Prostate gland (tissue), 2 donors: ENCODE results near the gene CEACAM16.

Source experiments
- CTCF ChIP-seq, 4 experiments: fragments of 200-600 bp in 2 of 4; fragments of 450-650 bp in 2 of 4; sonication (generic) in 2 of 4; IDR thresholded peaks; 1 replicate in 3 of 4; 2 replicates in 1 of 4; pipeline ENCODE4 v1.5.1; 2016 to 2019; ENCODE audit warnings: antibody characterized with exemption in 4 of 4, mild to moderate bottlenecking in 2 of 4, moderate library complexity in 2 of 4
- POLR2A ChIP-seq: fragments of 450-650 bp; IDR thresholded peaks from one replicate; pipeline ENCODE4 v1.6.1; 2016; ENCODE audit warnings: antibody characterized with exemption, mild to moderate bottlenecking
- POLR2AphosphoS5 ChIP-seq: sonication (generic); formaldehyde crosslinking; IDR thresholded peaks from one replicate; pipeline ENCODE4 v1.6.1; 2017; ENCODE audit warnings: antibody characterized with exemption

GRCh38 chr19:44725251-44725650 lies 26.3 kb downstream of the CEACAM16 start:
- no peak for TF ChIP-seq POLR2A
- TF ChIP-seq CTCF (IDR thresholded peaks at IDR 0.05) = no peak
- TF ChIP-seq POLR2AphosphoS5 = no peak
